ENCODE data around the gene TSPO2.
A peak's percentile ranks its signal among the peaks of the same experiment; 100 is the strongest.

The TSPO2 gene

GRCh38 chr6:41047306-41047705 is 5.0 kb downstream of the TSPO2 start:
- no peaks in the 10 kb centered on the region for H3K9me3 Mint-ChIP-seq
- DNase-seq (ENCODE audit: low spot score in 2 of 2), result no peak
- ATAC-seq (replicated peaks; ENCODE audit: extremely low read depth, poor library complexity, severe bottlenecking), result no peak
- no peaks in the 10 kb centered on the region for H3K36me3 Mint-ChIP-seq (ENCODE audit: insufficient read depth)
- peaks cover 7% of the 10 kb centered on the region for H3K4me1 Mint-ChIP-seq
- no peak overlapping the region for H3K4me3 Mint-ChIP-seq
- no peak overlapping the region for H3K27ac Mint-ChIP-seq (ENCODE audit: low read depth)
- no peaks in the 10 kb centered on the region for H3K27me3 Mint-ChIP-seq

- no peaks in the 10 kb centered on the region for H3K27me3 Mint-ChIP-seq
- peaks cover 12% of the 10 kb centered on the region for H3K4me1 Mint-ChIP-seq
- ATAC-seq (replicated peaks; ENCODE audit: extremely low read depth, poor library complexity, severe bottlenecking) (no peak), DNase-seq (ENCODE audit: low spot score in 2 of 2) (no peak)
- no peaks in the 10 kb centered on the region for H3K9me3 Mint-ChIP-seq
- no peaks in the 10 kb centered on the region for H3K36me3 Mint-ChIP-seq (ENCODE audit: insufficient read depth)
- no peak overlapping the region for H3K27ac Mint-ChIP-seq (ENCODE audit: low read depth)
- no peak overlapping the region for H3K4me3 Mint-ChIP-seq
Observed at GRCh38 chr6:41047745-41048732, 5.8 kb downstream of the TSPO2 start.

GRCh38 chr6:41049521-41049920 is 7.3 kb downstream of the TSPO2 start:
- Mint-ChIP-seq H3K27me3 (no peaks in the 10 kb centered on the region), H3K9me3 (no peaks in the 10 kb centered on the region), H3K27ac (ENCODE audit: low read depth) (no peak overlapping the region), H3K36me3 (ENCODE audit: insufficient read depth) (peaks cover 2% of the 10 kb centered on the region), H3K4me1 (peaks cover 12% of the 10 kb centered on the region), H3K4me3 (no peak overlapping the region)
- no peak for DNase-seq (ENCODE audit: low spot score in 2 of 2)
- no peak for ATAC-seq (replicated peaks; ENCODE audit: extremely low read depth, poor library complexity, severe bottlenecking)

DNA sequence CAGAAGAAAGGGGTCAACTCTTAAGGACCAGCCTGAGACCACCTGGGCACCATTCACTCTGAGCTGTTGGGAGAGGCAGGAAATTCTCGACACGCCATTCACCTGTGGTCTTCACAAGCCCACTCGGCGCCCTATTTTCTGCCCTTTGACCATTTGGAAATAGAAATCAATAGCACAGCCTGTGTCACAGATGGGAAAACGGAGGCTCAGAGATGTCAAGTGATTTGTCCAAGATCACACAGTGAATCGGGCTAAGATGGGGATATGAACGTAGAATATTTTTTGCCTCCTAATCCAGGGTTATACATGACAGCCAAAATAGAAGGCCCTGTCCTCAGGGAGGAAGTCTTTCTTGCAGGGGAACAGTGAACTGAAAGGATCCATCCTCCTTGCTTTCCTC is 7.7 kb downstream of the TSPO2 start:
- DNase-seq (ENCODE audit: low spot score in 2 of 2) (no peak), ATAC-seq (replicated peaks; ENCODE audit: extremely low read depth, poor library complexity, severe bottlenecking) (no peak)
- H3K4me3 Mint-ChIP-seq, result no peak overlapping the region
- H3K36me3 Mint-ChIP-seq (ENCODE audit: insufficient read depth), result peaks cover 3% of the 10 kb centered on the region
- H3K4me1 Mint-ChIP-seq, result peaks cover 12% of the 10 kb centered on the region
- H3K27me3 Mint-ChIP-seq, result no peaks in the 10 kb centered on the region
- no peak overlapping the region for H3K27ac Mint-ChIP-seq (ENCODE audit: low read depth)
- no peaks in the 10 kb centered on the region for H3K9me3 Mint-ChIP-seq

GRCh38 chr6:41050536-41050935 is 8.3 kb downstream of the TSPO2 start:
- ATAC-seq (replicated peaks; ENCODE audit: extremely low read depth, poor library complexity, severe bottlenecking), result no peak
- Mint-ChIP-seq H3K9me3 (no peaks in the 10 kb centered on the region), H3K4me3 (no peak overlapping the region), H3K27me3 (no peaks in the 10 kb centered on the region), H3K27ac (ENCODE audit: low read depth) (no peak overlapping the region), H3K4me1 (peaks cover 12% of the 10 kb centered on the region), H3K36me3 (ENCODE audit: insufficient read depth) (peaks cover 3% of the 10 kb centered on the region)
- DNase-seq (ENCODE audit: low spot score in 2 of 2), result no peak

GRCh38 chr6:41051873-41052272 is 9.6 kb downstream of the TSPO2 start:
- no peak overlapping the region for H3K4me3 Mint-ChIP-seq
- no peaks in the 10 kb centered on the region for H3K9me3 Mint-ChIP-seq
- peaks cover 3% of the 10 kb centered on the region for H3K36me3 Mint-ChIP-seq (ENCODE audit: insufficient read depth)
- DNase-seq (ENCODE audit: low spot score in 2 of 2), result no peak
- peak overlapping the region; percentile 11 for H3K27ac Mint-ChIP-seq (ENCODE audit: low read depth)
- no peak for ATAC-seq (replicated peaks; ENCODE audit: extremely low read depth, poor library complexity, severe bottlenecking)
- no peaks in the 10 kb centered on the region for H3K27me3 Mint-ChIP-seq
- peaks cover 12% of the 10 kb centered on the region for H3K4me1 Mint-ChIP-seq

GRCh38 chr6:41053041-41053440 is 10.8 kb downstream of the TSPO2 start, which contains the start of gene APOBEC2:
Gene APOBEC2 (plus strand): TSS chr6:41053202. CDS start chr6:41053348, 146 bp downstream.
- Mint-ChIP-seq H3K27ac (ENCODE audit: low read depth) (peak within 1 kb of the TSS; percentile 11), H3K36me3 (ENCODE audit: insufficient read depth) (peaks cover 6% of the 10 kb centered on the region), H3K4me1 (peaks cover 12% of the 10 kb centered on the region), H3K9me3 (no peaks in the 10 kb centered on the region), H3K4me3 (no peak within 1 kb of the TSS), H3K27me3 (no peaks in the 10 kb centered on the region)
- no peak for ATAC-seq (replicated peaks; ENCODE audit: extremely low read depth, poor library complexity, severe bottlenecking)
- DNase-seq (ENCODE audit: low spot score in 2 of 2), result no peak

- H3K27ac Mint-ChIP-seq (ENCODE audit: low read depth), result no peak overlapping the region
- H3K4me1 Mint-ChIP-seq, result peaks cover 12% of the 10 kb centered on the region
- H3K4me3 Mint-ChIP-seq, result no peak overlapping the region
- peaks cover 6% of the 10 kb centered on the region for H3K36me3 Mint-ChIP-seq (ENCODE audit: insufficient read depth)
- DNase-seq (ENCODE audit: low spot score in 2 of 2) (no peak), ATAC-seq (replicated peaks; ENCODE audit: extremely low read depth, poor library complexity, severe bottlenecking) (no peak)
- H3K9me3 Mint-ChIP-seq, result no peaks in the 10 kb centered on the region
- no peaks in the 10 kb centered on the region for H3K27me3 Mint-ChIP-seq
Observed at GRCh38 chr6:41054511-41054910, 12.2 kb downstream of the TSPO2 start.

GRCh38 chr6:41055149-41055548 is 12.9 kb downstream of the TSPO2 start:
- H3K27ac Mint-ChIP-seq (ENCODE audit: low read depth), result no peak overlapping the region
- DNase-seq (ENCODE audit: low spot score in 2 of 2), result no peak
- peaks cover 12% of the 10 kb centered on the region for H3K4me1 Mint-ChIP-seq
- H3K4me3 Mint-ChIP-seq, result no peak overlapping the region
- no peak for ATAC-seq (replicated peaks; ENCODE audit: extremely low read depth, poor library complexity, severe bottlenecking)
- no peaks in the 10 kb centered on the region for H3K9me3 Mint-ChIP-seq
- H3K27me3 Mint-ChIP-seq, result no peaks in the 10 kb centered on the region
- peaks cover 6% of the 10 kb centered on the region for H3K36me3 Mint-ChIP-seq (ENCODE audit: insufficient read depth)

- no peaks in the 10 kb centered on the region for H3K9me3 Mint-ChIP-seq
- H3K4me3 Mint-ChIP-seq, result no peak overlapping the region
- no peak overlapping the region for H3K27ac Mint-ChIP-seq (ENCODE audit: low read depth)
- ATAC-seq (replicated peaks; ENCODE audit: extremely low read depth, poor library complexity, severe bottlenecking), result no peak
- H3K36me3 Mint-ChIP-seq (ENCODE audit: insufficient read depth), result peaks cover 17% of the 10 kb centered on the region
- peaks cover 9% of the 10 kb centered on the region for H3K4me1 Mint-ChIP-seq
- H3K27me3 Mint-ChIP-seq, result no peaks in the 10 kb centered on the region
- no peak for DNase-seq (ENCODE audit: low spot score in 2 of 2)
Observed at GRCh38 chr6:41056768-41057490, 14.7 kb downstream of the TSPO2 start.

GRCh38 chr6:41058783-41059181 is 16.5 kb downstream of the TSPO2 start:
- Mint-ChIP-seq H3K9me3 (no peaks in the 10 kb centered on the region), H3K4me1 (no peaks in the 10 kb centered on the region), H3K27me3 (no peaks in the 10 kb centered on the region), H3K27ac (ENCODE audit: low read depth) (no peak overlapping the region), H3K36me3 (ENCODE audit: insufficient read depth) (peaks cover 20% of the 10 kb centered on the region), H3K4me3 (no peak overlapping the region)
- DNase-seq (ENCODE audit: low spot score in 2 of 2), result no peak
- ATAC-seq (replicated peaks; ENCODE audit: extremely low read depth, poor library complexity, severe bottlenecking), result no peak

DNA sequence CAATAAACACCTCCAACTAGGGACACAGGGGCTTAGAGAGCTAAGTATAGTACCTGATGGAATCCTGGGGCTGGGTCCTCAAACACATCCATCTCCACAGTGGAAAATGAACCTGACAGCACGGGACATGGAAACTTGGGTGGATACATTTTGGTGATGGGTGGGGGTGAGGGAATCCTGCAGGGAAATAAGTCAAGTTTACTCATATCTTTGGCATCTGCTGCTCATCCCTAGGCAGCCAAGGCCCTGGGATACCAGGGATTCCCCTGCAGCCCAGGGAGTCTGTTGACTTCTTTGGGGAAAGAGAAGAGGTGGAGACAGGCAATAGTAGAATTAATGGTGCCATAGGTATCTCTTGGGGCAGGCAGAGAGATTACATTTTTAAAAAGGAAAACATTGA is 17.3 kb downstream of the TSPO2 start:
- Mint-ChIP-seq H3K36me3 (ENCODE audit: insufficient read depth) (peaks cover 23% of the 10 kb centered on the region), H3K9me3 (no peaks in the 10 kb centered on the region), H3K4me3 (no peak overlapping the region), H3K27ac (ENCODE audit: low read depth) (no peak overlapping the region), H3K27me3 (no peaks in the 10 kb centered on the region), H3K4me1 (no peaks in the 10 kb centered on the region)
- DNase-seq (ENCODE audit: low spot score in 2 of 2) (no peak), ATAC-seq (replicated peaks; ENCODE audit: extremely low read depth, poor library complexity, severe bottlenecking) (no peak)

Data from central memory CD8-positive, alpha-beta T cell (primary cell).